Stimulated activated CD4-positive, alpha-beta T cell treated with anti-CD3 and anti-CD28 coated beads, Interleukin-2, amount 100 ng/mL, for 48 hours (primary cell): Measurements from ENCODE around the gene MRPL4.
A peak's percentile ranks its signal among the peaks of the same experiment; 100 is the strongest.

Experiments used
- DNase-seq, 2 donors: peaks; one replicate each; pipeline ENCODE4 v3.0.0-alpha.2; 2020

The MRPL4 gene

DNA sequence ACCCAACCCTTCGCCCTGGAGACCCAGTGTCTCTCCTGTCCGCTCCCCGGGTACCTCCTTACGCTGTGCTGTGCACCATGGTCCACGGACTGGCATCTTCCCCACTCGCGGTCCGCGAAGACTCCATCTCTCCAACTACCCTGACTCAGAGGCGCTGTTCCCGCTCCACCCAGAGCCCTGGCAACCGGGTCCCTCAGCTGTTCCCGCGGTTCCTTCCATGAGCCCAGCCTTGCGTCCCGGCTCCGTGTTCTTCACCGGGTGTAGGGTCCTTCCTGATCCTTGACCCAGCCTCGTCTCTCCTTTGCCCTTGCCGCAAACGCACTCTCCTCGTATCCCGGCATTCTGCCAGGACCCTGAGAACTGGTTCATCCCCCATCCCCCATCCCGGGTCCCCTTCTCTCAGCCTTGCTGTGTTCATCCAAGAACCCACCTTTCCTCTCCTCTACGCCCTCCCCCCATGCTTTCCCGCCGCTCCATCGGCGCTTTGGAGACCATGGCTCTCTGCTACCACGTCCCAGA is 38.4 kb downstream of the MRPL4 start:
- DNase-seq, result no peak

GRCh38 chr19:10290876-10291553 is 39.0 kb downstream of the MRPL4 start:
- peak; percentile 39 to 45 for DNase-seq

GRCh38 chr19:10291554-10292205 is 39.7 kb downstream of the MRPL4 start:
- DNase-seq, result no peak

GRCh38 chr19:10292206-10292788 is 40.3 kb downstream of the MRPL4 start:
- DNase-seq, result peak; percentile 75 to 80

GRCh38 chr19:10292789-10293636 is 41.0 kb downstream of the MRPL4 start:
- no peak for DNase-seq

DNA sequence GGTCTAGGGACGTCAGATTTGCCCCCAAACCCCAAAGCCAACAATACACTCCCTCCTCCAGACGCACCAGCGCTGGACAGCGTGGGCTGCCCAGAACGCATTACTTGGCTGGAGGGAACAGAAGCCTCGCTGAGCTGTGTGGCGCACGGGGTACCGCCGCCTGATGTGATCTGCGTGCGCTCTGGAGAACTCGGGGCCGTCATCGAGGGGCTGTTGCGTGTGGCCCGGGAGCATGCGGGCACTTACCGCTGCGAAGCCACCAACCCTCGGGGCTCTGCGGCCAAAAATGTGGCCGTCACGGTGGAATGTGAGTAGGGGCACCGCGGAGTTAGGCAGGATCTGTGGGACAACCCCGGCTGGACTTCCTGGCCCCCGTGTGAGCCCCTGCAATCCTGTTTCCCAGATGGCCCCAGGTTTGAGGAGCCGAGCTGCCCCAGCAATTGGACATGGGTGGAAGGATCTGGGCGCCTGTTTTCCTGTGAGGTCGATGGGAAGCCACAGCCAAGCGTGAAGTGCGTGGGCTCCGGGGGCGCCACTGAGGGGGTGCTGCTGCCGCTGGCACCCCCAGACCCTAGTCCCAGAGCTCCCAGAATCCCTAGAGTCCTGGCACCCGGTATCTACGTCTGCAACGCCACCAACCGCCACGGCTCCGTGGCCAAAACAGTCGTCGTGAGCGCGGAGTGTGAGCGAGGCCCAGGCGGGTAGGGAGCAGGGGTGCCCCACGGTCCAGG is 41.8 kb downstream of the MRPL4 start:
- DNase-seq, result no peak

- DNase-seq, result no peak
Observed at GRCh38 chr19:10294368-10294697, 42.3 kb downstream of the MRPL4 start.

DNA sequence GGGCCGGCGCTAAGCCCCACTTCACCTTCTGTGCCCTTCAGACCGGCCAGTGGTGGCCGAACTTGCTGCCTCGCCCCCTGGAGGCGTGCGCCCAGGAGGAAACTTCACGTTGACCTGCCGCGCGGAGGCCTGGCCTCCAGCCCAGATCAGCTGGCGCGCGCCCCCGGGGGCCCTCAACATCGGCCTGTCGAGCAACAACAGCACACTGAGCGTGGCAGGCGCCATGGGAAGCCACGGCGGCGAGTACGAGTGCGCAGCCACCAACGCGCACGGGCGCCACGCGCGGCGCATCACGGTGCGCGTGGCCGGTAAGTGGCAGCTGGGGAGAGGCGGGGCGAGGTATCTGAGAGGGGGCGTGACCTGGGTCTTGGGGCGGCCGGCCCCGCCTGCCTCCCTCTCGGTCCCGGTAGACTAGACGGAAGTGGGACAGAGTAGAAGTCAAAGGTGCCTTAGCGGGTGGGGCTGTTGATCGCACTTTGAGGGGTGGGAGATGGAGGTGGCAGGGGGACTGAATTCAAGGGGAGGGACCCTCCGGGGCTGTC is 43.4 kb downstream of the MRPL4 start:
- peak in 1 of 2 donors; percentile 35 for DNase-seq

DNA sequence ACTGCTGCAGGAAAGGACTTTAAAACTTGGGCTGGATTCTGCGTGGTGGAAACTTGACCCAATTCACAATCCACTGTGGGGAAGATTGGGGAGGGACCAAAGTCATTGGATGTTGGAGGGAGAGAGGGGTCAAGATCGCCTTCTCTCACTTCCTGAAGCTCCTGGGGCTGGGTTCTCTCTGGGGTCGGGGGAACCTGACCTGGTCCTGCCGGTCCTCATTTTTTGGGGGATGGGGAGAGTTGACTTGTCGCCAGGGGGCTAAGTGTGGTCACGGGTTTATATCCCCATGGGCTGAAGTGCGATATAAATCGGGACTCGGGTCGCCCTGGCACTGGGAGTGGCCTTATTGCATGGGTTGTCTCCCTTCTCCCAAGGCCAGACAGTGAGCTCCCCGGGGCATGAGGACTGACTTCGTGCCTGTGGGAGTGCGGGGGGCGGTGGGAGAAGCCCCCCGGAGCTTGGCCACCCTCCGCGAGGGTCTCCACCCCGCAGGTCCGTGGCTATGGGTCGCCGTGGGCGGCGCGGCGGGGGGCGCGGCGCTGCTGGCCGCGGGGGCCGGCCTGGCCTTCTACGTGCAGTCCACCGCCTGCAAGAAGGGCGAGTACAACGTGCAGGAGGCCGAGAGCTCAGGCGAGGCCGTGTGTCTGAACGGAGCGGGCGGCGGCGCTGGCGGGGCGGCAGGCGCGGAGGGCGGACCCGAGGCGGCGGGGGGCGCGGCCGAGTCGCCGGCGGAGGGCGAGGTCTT is 44.0 kb downstream of the MRPL4 start:
- DNase-seq, result no peak

DNA sequence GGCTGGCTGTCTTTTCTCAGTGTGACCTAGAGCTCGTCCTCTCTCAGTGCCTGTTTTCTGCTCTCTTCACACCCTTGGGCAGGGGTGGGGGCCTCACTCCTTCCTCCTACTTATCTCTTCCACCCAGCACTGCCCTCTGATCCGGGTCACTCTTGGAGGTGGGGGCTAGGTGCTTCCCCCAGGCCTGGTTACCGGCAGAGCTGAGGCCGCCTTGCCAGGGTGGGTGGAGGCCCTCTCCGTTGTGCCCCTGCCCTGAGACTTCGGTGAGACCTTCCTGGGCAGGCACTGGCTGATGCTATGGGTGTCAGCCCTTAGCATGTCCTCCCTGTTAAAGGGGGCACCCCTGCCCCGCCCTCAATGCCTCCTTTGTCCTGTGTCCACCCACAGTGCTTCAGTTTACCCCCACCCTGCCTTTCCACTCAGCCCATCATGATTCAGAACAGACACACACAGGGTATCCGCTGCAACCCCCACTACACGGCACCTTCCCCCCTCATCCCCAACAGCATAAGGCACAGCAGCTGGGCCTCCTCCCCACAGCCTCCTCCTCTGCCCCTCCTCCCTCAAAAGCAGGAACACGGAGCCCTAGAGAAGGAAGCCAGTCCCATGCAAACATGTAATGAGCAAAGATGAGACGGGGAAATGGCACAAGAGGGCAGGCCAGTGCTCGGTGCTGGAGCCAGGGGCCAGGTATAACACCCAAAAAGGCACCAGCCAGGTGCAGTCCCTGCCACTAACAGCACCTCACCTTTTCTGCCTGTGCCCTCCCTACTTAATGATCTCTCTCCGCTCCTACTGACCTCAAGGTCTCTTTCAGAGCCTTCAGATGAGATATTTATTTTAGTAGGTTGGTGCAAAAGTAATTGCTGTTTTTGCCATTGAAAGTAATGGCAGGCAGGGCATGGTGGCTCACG is 47.8 kb downstream of the MRPL4 start:
- DNase-seq, result no peak

- no peak for DNase-seq
Observed at GRCh38 chr19:10305139-10305806, 53.3 kb downstream of the MRPL4 start.

GRCh38 chr19:10306327-10306726 is 54.3 kb downstream of the MRPL4 start:
- DNase-seq, result no peak

DNA sequence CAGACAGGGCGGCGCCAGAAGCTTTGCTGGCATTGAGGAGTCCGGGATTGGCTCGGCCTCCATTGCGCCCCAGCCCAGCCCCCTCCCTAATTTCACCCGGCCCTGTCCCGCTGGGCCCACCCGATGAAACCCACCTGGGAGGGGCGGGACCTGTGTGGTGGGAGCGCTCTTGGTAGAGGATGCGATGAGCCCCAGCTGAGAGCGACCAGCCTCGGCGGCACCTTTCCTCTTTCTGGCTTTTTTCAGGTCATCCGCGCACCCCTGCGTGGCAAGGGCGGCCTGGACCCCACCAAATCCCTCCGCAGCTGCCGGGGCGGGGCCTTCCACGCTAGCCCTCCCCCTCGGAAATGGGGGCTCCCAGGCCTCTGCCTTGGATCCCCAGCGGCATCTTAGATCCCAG is 57.4 kb downstream of the MRPL4 start, which contains the start of gene ZGLP1:
ZGLP1 (minus strand) TSS at position 393 of the 400 bp plus-strand sequence.
- no peak for DNase-seq
